ENCODE results near the gene HSD11B1L.
A peak's percentile ranks its signal among the peaks of the same experiment; 100 is the strongest.

The HSD11B1L gene

DNA sequence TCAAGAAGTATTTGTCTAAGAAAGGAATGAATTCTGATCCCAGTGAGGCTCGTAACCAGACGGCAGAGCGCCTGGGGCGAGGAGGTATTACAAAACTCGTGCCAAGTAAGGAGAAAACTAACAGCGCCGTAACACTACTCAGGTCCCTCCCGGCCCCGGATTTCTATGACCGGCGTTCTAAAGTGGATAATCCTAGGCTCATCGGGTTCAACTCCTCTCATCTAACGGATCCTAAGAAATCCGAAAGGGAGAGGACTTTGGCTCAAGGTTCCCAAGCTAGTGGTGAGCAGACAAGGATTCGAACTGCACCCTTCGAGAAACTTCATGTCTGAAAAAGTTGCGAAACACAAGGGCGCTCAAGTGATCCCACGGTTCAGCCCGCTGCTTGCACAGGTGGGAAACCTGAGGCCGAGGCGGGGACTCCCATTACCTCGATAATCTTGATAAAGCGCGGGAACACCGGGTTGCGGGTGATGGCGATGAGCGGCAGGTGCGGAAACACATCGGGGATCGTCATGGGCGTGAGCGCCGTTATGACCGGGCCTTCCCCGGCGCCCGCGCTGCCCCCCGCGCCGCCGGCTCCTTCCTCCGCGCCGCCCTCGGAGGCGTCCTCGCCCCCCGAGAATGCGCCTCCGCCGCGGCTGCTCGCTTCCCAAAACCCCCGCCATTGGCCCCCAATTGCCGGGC is 38.6 kb downstream of the HSD11B1L start:
- peaks cover 12 to 15% of the 10 kb centered on the region in 2 experiments; a peak in 2 of 3 replicates for H3K36me3 ChIP-seq (ENCODE audit: control insufficient read depth in 2 of 2, insufficient read depth in 1 of 2, low read length in 2 of 2)
- peak overlapping the region; percentile 68 for H3K4me3 ChIP-seq (ENCODE audit: low read depth, low read length)
- H3K4me1 ChIP-seq (ENCODE audit: control insufficient read depth, insufficient read depth, low read length), result peaks cover 12% of the 10 kb centered on the region; the same call in 1 of the 2 replicates
- peak overlapping the region; percentile 80 for H3K27ac ChIP-seq (ENCODE audit: extremely low read depth, low read depth, low read length)
- ChIA-PET CTCF (interaction anchor here (0.6 to 1.3 kb wide), 3 partner anchors 22 to 183 kb away, joined by 3 read pairs; no protein-coding TSS in a partner anchor), POLR2A (interaction anchor here (0.5 to 4.1 kb wide), 18 partner anchors 8 to 653 kb away, joined by 3 to 62 read pairs (median 5); partner anchors contain the start of genes ALKBH7, DUS3L, NDUFA11 and RANBP3)
- H3K9me3 ChIP-seq (ENCODE audit: control insufficient read depth, insufficient read depth, low read depth, low read length), result no peaks in the 10 kb centered on the region
- TF ChIP-seq ZFP3 (tag by site-specific recombination; IDR thresholded peaks at IDR 0.05; ENCODE audit: low read depth) (no peak), ZBTB1 (tag by site-specific recombination; IDR thresholded peaks at IDR 0.05) (no peak), GLI2 (tag by site-specific recombination; IDR thresholded peaks at IDR 0.05; ENCODE audit: borderline replicate concordance, low read depth) (no peak), ZNF37A (tag by site-specific recombination; IDR thresholded peaks at IDR 0.05) (no peak), ZNF114 (tag by site-specific recombination; IDR thresholded peaks at IDR 0.05) (no peak), ZNF792 (tag by site-specific recombination; IDR thresholded peaks at IDR 0.05) (no peak), HIC1 (tag by site-specific recombination; IDR thresholded peaks at IDR 0.05) (no peak), ZNF670 (tag by site-specific recombination; IDR thresholded peaks at IDR 0.05; ENCODE audit: low read depth) (no peak), WT1 (tag by site-specific recombination; IDR thresholded peaks at IDR 0.05) (no peak), ZNF394 (tag by site-specific recombination; IDR thresholded peaks at IDR 0.05; ENCODE audit: borderline replicate concordance) (no peak), ZNF341 (tag by site-specific recombination; IDR thresholded peaks at IDR 0.05; ENCODE audit: low read depth) (no peak), ZIC2 (tag by site-specific recombination; IDR thresholded peaks at IDR 0.05) (no peak), ZNF837 (tag by site-specific recombination; IDR thresholded peaks at IDR 0.05) (no peak), BCL11A (tag by site-specific recombination; IDR thresholded peaks at IDR 0.05; ENCODE audit: low read depth) (no peak), GLIS2 (tag by site-specific recombination; IDR thresholded peaks at IDR 0.05) (0 out of 2 replicates have a peak, but pooled peaks have one; percentile 25), ZNF610 (tag by site-specific recombination; IDR thresholded peaks at IDR 0.05; ENCODE audit: borderline replicate concordance) (no peak), ZNF513 (tag by site-specific recombination; IDR thresholded peaks at IDR 0.05) (peak; percentile 37; the same call in 1 of the 2 replicates), ZNF560 (tag by site-specific recombination; IDR thresholded peaks at IDR 0.05; ENCODE audit: borderline replicate concordance) (no peak), ZNF768 (tag by site-specific recombination; IDR thresholded peaks at IDR 0.05) (0 out of 2 replicates have a peak, but pooled peaks have one; percentile 20), ZNF112 (tag by site-specific recombination; IDR thresholded peaks at IDR 0.05) (no peak), ZNF529 (tag by site-specific recombination; IDR thresholded peaks at IDR 0.05; ENCODE audit: insufficient replicate concordance) (no peak), ZNF19 (tag by site-specific recombination; IDR thresholded peaks at IDR 0.05; ENCODE audit: low read depth) (no peak)
- TF ChIP-seq, protein P1, sequence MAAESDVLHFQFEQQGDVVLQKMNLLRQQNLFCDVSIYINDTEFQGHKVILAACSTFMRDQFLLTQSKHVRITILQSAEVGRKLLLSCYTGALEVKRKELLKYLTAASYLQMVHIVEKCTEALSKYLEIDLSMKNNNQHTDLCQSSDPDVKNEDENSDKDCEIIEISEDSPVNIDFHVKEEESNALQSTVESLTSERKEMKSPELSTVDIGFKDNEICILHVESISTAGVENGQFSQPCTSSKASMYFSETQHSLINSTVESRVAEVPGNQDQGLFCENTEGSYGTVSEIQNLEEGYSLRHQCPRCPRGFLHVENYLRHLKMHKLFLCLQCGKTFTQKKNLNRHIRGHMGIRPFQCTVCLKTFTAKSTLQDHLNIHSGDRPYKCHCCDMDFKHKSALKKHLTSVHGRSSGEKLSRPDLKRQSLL (tag by site-specific recombination; IDR thresholded peaks at IDR 0.05), result no peak
- TF ChIP-seq, protein P2, sequence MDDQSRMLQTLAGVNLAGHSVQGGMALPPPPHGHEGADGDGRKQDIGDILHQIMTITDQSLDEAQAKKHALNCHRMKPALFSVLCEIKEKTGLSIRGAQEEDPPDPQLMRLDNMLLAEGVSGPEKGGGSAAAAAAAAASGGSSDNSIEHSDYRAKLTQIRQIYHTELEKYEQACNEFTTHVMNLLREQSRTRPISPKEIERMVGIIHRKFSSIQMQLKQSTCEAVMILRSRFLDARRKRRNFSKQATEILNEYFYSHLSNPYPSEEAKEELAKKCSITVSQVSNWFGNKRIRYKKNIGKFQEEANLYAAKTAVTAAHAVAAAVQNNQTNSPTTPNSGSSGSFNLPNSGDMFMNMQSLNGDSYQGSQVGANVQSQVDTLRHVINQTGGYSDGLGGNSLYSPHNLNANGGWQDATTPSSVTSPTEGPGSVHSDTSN (CRISPR knock-in tag; IDR thresholded peaks at IDR 0.05), result 0 out of 2 replicates have a peak, but pooled peaks have one; percentile 7
